ENCODE measurements around the gene UBE3A. TPM values are rescaled to one million over a fixed set of nuclear protein-coding genes. Genes with fewer than 3 reads are reported as not detected.

The UBE3A gene
- polyA plus RNA-seq, 1 of the 3 experiments (the other 2 are of a cell fraction), result 9.7 TPM

- H3K36me3 ChIP-seq (replicated peaks in 1 of 2; ENCODE audit: control insufficient read depth in 1 of 2, insufficient read depth in 2 of 2, low read length in 1 of 2), result peaks cover 2 to 29% of the 10 kb centered on the region in 2 experiments
- no peak overlapping the region for H3K27ac ChIP-seq (ENCODE audit: low read depth in 2 of 2, low read length in 1 of 2)
- TF ChIP-seq, protein P1, sequence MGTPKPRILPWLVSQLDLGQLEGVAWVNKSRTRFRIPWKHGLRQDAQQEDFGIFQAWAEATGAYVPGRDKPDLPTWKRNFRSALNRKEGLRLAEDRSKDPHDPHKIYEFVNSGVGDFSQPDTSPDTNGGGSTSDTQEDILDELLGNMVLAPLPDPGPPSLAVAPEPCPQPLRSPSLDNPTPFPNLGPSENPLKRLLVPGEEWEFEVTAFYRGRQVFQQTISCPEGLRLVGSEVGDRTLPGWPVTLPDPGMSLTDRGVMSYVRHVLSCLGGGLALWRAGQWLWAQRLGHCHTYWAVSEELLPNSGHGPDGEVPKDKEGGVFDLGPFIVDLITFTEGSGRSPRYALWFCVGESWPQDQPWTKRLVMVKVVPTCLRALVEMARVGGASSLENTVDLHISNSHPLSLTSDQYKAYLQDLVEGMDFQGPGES (IDR thresholded peaks at IDR 0.05; ENCODE audit: low read depth, low read length), result no peak
- TF ChIP-seq SMC3 (IDR thresholded peaks at IDR 0.05; ENCODE audit: low read depth, low read length) (no peak), PBX3 (IDR thresholded peaks at IDR 0.05) (no peak), FOXJ3 (CRISPR knock-in tag; IDR thresholded peaks at IDR 0.05) (no peak), FOXM1 (IDR thresholded peaks at IDR 0.05; ENCODE audit: low read depth) (no peak), CHD2 (IDR thresholded peaks at IDR 0.05; ENCODE audit: low read length, partially characterized antibody) (no peak), TEAD4 (IDR thresholded peaks at IDR 0.05; ENCODE audit: borderline replicate concordance, insufficient read depth) (no peak), ELF1 (IDR thresholded peaks at IDR 0.05) (no peak), GABPA (IDR thresholded peaks at IDR 0.05; ENCODE audit: low read depth) (no peak), SIN3A (IDR thresholded peaks at IDR 0.05; ENCODE audit: borderline replicate concordance, low read depth, low read length) (no peak), RAD21 (IDR thresholded peaks at IDR 0.05; ENCODE audit: low read length) (no peak)
- TF ChIP-seq, protein P2, sequence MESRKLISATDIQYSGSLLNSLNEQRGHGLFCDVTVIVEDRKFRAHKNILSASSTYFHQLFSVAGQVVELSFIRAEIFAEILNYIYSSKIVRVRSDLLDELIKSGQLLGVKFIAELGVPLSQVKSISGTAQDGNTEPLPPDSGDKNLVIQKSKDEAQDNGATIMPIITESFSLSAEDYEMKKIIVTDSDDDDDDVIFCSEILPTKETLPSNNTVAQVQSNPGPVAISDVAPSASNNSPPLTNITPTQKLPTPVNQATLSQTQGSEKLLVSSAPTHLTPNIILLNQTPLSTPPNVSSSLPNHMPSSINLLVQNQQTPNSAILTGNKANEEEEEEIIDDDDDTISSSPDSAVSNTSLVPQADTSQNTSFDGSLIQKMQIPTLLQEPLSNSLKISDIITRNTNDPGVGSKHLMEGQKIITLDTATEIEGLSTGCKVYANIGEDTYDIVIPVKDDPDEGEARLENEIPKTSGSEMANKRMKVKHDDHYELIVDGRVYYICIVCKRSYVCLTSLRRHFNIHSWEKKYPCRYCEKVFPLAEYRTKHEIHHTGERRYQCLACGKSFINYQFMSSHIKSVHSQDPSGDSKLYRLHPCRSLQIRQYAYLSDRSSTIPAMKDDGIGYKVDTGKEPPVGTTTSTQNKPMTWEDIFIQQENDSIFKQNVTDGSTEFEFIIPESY (IDR thresholded peaks at IDR 0.05; ENCODE audit: borderline replicate concordance, low read depth), result no peak
- no peak for DNase-seq
- 94% methylated on average over 2 of the region's 2 CpGs for WGBS (ENCODE audit: low lambda C conversion rate)
- H3K9me2 ChIP-seq, result no peaks in the 10 kb centered on the region
- H3K4me3 ChIP-seq (ENCODE audit: low read depth in 2 of 2, low read length in 1 of 2), result no peak overlapping the region
- ChIA-PET POLR2A (no interaction called here), CTCF (no interaction called here)
- H3F3A ChIP-seq (replicated peaks; ENCODE audit: insufficient read depth), result no peaks in the 10 kb centered on the region
- H3K4me2 ChIP-seq, result no peak overlapping the region
- no peaks in the 10 kb centered on the region for H3K27me3 ChIP-seq (ENCODE audit: insufficient read depth)
- no peak overlapping the region for H2AFZ ChIP-seq (ENCODE audit: low read depth)
- H4K20me1 ChIP-seq (ENCODE audit: insufficient read depth), result peaks cover 83% of the 10 kb centered on the region
- H3K9me3 ChIP-seq, result peaks cover 4% of the 10 kb centered on the region; the same call in 1 of the 2 replicates
- peaks cover 0 to 2% of the 10 kb centered on the region in 2 experiments; a peak in 2 of 4 replicates for H3K4me1 ChIP-seq (ENCODE audit: control insufficient read depth in 1 of 2, insufficient read depth in 2 of 2, low read depth in 1 of 2, low read length in 1 of 2)
- peaks cover 100% of the 10 kb centered on the region for H3K79me2 ChIP-seq (ENCODE audit: insufficient read depth)
- no peak overlapping the region for H3K9ac ChIP-seq
Observed at GRCh38 chr15:25417604-25418003, 21.2 kb downstream of the UBE3A start.

GRCh38 chr15:25416693-25417092, 22.1 kb downstream of the UBE3A start:
- CTCF ChIA-PET, result no interaction called here
- TF ChIP-seq, protein P1 (IDR thresholded peaks at IDR 0.05; ENCODE audit: low read depth, low read length), result no peak
- TF ChIP-seq GATA2 (CRISPR knock-in tag; IDR thresholded peaks at IDR 0.05) (no peak), RFX5 (IDR thresholded peaks at IDR 0.05; ENCODE audit: low read length) (no peak), REST (IDR thresholded peaks at IDR 0.05; ENCODE audit: low read depth, low read length) (no peak), USF1 (IDR thresholded peaks at IDR 0.05; ENCODE audit: borderline replicate concordance, low read depth) (no peak), RCOR1 (IDR thresholded peaks at IDR 0.05; ENCODE audit: low read length) (no peak), FOSL2 (IDR thresholded peaks at IDR 0.05; ENCODE audit: borderline replicate concordance, low read depth) (no peak), MEF2A (IDR thresholded peaks at IDR 0.05; ENCODE audit: borderline replicate concordance, low read depth) (no peak)

More at GRCh38 chr15:25416693-25417092, 22.1 kb downstream of the UBE3A start:
- no peaks in the 10 kb centered on the region for H3K9me2 ChIP-seq
- POLR2A ChIA-PET, result no interaction called here
- no peak overlapping the region for H3K4me2 ChIP-seq
- H3F3A ChIP-seq (replicated peaks; ENCODE audit: insufficient read depth), result no peaks in the 10 kb centered on the region
- peaks cover 100% of the 10 kb centered on the region for H3K79me2 ChIP-seq (ENCODE audit: insufficient read depth)
- peaks cover 83% of the 10 kb centered on the region for H4K20me1 ChIP-seq (ENCODE audit: insufficient read depth)
- H3K9ac ChIP-seq, result no peak overlapping the region
- no peaks in the 10 kb centered on the region; a peak in 2 of 4 replicates for H3K4me1 ChIP-seq (ENCODE audit: control insufficient read depth in 1 of 2, insufficient read depth in 2 of 2, low read depth in 1 of 2, low read length in 1 of 2)
- no peak overlapping the region for H2AFZ ChIP-seq (ENCODE audit: low read depth)
- DNase-seq, result no peak
- no peak overlapping the region for H3K4me3 ChIP-seq (ENCODE audit: low read depth in 2 of 2, low read length in 1 of 2)
- H3K9me3 ChIP-seq, result peaks cover 4% of the 10 kb centered on the region; the same call in 1 of the 2 replicates
- H3K27me3 ChIP-seq (ENCODE audit: insufficient read depth), result no peaks in the 10 kb centered on the region
- H3K27ac ChIP-seq (ENCODE audit: low read depth in 2 of 2, low read length in 1 of 2), result no peak overlapping the region
- H3K36me3 ChIP-seq (replicated peaks in 1 of 2; ENCODE audit: control insufficient read depth in 1 of 2, insufficient read depth in 2 of 2, low read length in 1 of 2), result peaks cover 2 to 34% of the 10 kb centered on the region in 2 experiments
- WGBS (ENCODE audit: low lambda C conversion rate), result 89% methylated on average over 3 of the region's 3 CpGs

All from SK-N-SH (cell line).